ENCODE results near the gene PRODH2. TPM values are rescaled to one million over a fixed set of nuclear protein-coding genes. Genes with fewer than 3 reads are reported as not detected.

The PRODH2 gene, protein sequence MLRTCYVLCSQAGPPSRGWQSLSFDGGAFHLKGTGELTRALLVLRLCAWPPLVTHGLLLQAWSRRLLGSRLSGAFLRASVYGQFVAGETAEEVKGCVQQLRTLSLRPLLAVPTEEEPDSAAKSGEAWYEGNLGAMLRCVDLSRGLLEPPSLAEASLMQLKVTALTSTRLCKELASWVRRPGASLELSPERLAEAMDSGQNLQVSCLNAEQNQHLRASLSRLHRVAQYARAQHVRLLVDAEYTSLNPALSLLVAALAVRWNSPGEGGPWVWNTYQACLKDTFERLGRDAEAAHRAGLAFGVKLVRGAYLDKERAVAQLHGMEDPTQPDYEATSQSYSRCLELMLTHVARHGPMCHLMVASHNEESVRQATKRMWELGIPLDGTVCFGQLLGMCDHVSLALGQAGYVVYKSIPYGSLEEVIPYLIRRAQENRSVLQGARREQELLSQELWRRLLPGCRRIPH
- total RNA-seq = not detected

DNA sequence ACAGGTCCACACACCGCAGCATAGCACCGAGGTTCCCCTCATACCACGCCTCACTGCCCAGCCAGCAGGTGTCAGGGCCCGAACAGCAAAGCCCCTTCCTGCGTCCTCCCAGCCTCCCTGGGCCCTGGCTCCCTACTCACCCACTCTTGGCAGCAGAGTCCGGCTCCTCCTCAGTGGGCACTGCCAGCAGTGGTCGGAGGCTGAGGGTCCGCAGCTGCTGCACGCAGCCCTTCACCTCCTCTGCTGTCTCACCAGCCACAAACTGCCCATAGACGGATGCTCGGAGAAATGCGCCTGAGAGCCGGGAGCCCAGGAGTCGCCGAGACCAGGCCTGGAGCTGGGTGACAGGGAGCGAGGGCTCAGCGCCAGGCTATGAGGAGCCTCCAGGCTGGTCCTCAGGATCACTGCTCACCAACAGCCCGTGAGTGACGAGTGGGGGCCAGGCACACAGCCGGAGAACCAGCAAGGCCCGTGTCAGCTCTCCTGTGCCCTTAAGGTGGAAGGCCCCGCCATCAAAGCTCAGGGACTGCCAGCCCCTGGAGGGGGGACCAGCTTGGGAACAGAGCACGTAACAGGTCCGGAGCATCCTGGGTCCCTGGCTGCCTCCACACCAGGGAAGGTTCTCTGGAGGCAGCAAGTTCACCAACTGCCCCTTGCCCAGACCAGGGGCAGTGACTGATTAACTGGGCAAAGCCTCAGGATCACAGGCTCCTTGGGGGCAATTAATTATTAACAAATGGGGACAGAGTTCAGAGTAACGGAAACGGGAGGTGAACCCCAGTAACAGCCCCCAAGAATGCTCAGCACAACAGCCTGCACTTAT is at the start of gene PRODH2:
Gene PRODH2 (minus strand): TSS at position 626 of the 823 bp plus-strand sequence. CDS start 40 bp downstream, at position 586.
- CTCF ChIA-PET = no interaction called here
- POLR2A ChIA-PET = no interaction called here

DNA sequence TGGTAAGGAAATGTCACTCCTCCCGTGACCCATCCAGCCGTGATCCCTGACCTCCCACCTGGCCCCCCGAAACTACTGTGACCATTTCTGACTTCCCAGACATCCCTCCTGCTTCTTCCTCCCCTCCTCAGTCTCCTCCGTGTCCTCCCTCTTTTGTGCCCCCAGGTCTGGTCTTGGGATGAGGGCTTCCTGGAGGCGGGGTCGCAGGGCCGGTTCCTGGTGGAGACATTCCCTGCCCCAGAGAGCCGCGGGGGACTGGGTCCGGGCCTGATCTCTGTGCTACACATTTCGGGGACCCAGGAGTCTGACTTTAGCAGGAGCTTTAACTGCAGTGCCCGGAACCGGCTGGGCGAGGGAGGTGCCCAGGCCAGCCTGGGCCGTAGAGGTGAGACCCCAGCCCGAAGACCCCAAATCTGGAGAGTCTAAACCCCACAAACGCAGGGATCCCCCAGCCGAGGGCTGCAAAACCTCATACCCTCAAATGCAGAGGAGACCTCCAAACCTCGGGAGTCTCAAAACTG is 49.1 kb upstream of the PRODH2 start:
- ChIA-PET CTCF (no interaction called here), POLR2A (no interaction called here)

DNA sequence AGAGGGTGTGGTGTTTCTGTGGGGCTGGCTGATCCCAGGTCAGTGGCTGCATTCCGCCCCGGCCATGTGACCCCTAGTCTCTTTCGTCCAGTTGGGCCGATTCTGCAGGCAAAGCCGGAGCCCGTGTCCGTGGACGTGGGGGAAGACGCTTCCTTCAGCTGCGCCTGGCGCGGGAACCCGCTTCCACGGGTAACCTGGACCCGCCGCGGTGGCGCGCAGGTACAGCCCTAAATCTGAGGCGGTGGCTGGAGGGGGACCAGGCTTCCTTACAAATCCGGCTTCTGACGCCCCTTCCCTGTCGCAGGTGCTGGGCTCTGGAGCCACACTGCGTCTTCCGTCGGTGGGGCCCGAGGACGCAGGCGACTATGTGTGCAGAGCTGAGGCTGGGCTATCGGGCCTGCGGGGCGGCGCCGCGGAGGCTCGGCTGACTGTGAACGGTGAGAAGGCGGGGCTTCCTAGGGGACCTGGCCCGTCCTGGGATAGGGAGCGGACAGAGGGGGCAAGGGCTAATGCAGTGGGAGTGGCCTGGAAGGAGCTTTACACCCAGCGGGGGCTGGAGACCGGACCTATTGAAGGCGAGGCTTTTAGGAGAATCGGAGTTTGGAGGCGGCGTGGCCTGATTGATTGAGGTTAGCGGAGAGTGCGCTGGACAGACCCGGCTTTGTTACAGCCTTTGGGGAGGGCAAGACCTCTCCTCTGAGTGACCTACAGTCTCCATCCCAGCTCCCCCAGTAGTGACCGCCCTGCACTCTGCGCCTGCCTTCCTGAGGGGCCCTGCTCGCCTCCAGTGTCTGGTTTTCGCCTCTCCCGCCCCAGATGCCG is 48.4 kb upstream of the PRODH2 start:
- CTCF ChIA-PET = no interaction called here
- POLR2A ChIA-PET = no interaction called here

DNA sequence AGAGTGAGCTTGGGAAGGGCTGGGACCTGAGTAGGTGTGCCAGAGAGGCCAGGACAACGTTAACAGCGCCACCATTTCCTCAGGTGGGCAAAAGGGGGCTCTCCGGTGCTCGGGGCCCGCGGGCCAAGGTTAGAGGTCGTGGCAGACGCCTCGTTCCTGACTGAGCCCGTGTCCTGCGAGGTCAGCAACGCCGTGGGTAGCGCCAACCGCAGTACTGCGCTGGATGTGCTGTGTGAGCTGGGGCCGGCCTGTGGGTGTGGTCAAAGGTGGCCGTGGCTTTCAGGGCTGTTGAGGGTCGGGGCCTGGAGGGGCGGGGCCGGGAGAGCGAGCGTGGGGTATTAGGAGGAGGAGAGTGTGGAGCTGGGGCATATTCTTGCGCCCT is 47.8 kb upstream of the PRODH2 start:
- POLR2A ChIA-PET = no interaction called here
- CTCF ChIA-PET = no interaction called here

DNA sequence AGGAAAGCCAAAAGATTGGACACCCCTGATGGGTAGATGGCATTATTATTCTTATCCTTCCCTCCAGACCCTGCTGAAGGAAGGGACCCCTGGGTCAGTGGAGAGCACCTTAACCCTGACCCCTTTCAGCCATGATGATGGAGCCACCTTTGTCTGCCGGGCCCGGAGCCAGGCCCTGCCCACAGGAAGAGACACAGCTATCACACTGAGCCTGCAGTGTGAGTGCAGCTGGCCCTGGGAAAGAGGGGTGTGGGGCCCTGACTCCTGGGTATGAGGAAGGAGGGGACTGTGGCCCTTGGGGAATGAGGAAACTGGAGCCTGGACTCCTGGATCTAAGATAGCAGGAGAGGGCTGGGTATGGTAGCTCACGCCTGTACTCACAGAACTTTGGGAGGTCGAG is 46.8 kb upstream of the PRODH2 start:
- POLR2A ChIA-PET = no interaction called here

DNA sequence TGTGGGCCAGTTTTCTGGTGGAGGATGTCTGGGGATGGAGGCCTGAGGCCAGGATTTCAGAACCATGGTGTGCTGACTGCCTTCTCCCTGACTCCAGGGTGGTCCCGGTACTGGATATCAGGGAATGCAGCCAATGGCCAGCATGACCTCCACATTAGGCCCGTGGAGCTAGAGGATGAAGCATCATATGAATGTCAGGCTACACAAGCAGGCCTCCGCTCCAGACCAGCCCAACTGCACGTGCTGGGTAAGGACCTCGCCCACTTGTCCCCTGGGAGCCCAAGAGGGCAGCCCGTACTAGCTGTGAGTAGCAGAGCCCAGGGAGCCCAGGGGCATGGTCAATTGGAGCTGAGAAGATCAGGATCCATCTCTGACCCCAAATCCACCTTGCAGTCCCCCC is 45.7 kb upstream of the PRODH2 start:
- POLR2A ChIA-PET = no interaction called here
- CTCF ChIA-PET = no interaction called here

More for the DNA sequence above, 46.8 kb upstream of the PRODH2 start:
- CTCF ChIA-PET = no interaction called here

DNA sequence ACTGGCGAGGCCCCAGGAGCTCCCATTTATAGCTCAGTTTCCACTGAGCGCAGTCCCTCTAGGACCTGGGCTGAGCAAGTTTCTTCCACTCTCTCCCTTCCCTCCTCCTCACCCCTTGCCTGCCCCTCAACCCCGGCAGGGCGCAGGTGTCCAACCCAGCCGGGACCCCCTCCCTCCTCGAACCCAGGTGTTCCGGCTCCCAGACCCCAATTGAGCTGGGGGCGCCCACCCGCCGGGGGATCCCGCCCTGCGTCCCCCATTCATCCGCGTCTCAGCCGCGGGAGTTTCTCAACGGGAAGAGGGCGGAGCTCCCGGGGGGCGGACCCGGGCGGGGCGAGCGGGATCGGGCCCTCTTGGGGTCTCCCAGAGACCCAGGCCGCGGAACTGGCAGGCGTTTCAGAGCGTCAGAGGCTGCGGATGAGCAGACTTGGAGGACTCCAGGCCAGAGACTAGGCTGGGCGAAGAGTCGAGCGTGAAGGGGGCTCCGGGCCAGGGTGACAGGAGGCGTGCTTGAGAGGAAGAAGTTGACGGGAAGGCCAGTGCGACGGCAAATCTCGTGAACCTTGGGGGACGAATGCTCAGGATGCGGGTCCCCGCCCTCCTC is 44.0 kb upstream of the PRODH2 start, which contains the start of gene KIRREL2:
Gene KIRREL2 (plus strand): TSS at position 366 of the 604 bp plus-strand sequence. CDS start 209 bp downstream, at position 575.
- ChIA-PET CTCF (interaction anchor here (1.3 kb wide), 2 partner anchors 12 to 162 kb away, joined by 4 read pairs; partner anchors contain the start of gene APLP1), POLR2A (no interaction called here)

DNA sequence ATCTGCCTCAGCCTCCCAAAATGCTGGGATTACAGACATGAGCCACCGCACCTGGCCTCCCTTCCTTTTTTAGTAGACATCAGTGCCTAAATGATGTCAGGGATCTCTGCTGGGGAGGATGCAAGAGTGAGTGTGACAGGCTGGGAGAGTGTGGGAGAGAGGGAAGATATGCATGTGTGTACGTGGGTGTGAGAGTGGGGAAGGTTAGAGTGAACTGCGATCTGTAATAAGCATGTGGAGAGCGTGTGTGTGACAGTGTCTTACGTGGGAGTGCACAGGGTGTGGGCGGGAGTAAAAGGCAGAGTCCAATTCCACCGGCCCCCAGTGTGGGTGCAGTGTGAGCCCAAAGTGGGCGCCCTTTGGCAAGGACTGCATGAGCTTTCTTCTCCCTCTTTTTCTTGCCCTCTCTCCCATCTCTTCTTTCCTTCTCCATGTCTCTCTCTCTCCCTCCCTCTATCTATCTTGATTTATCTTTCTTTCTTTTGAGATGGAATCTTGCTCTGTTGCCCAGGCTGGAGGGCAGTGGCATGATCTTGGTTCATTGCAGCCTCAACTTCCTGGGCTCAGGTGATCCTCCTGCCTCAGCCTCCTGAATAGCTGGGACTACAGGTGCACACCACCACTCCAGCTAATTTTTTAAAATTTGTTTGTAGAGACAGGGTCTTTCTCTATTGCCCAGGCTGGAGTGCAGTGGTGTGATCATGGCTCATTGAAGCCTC is 40.6 kb upstream of the PRODH2 start:
- POLR2A ChIA-PET = no interaction called here
- CTCF ChIA-PET = no interaction called here

DNA sequence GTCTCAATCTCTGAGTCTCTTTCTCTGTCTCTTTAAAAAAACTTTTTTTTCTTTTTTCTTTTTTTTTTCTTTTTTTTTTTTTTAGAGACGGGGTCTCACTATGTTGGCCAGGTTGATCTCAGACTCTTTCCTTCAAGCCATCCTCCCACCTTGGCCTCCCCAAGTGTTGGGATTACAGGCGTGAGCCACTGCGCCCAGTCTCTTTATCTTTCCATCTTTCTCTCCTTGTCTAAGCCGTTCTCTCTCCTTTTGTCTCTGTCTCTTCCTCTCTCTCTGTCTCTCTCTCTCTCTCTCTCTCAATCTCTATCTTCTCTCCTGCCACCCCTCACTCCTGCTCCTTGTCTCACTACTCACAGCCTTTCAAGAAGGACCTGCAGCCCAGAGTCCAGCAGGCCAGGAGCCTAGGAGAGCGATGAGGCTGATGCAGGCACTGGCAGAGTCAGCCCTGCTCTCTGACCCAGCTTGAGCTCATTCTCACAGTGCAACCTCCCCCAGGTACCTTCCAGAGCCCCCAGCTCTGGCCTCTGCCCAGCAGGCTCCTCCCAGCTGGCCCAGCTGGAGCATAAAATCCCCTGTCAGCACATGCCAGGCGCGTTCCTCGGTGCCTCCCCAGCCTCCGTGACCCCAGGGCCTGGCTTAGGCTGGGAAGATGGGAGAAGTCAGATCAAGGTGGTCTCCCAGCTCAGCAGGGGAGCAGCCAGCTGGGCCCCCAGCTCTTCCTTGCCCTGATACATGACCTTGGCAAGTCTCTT is 39.6 kb upstream of the PRODH2 start, which contains the start of gene NPHS1:
Gene NPHS1 (minus strand): TSS at position 476 of the 752 bp plus-strand sequence. CDS start 667 bp downstream, outside the sequence.
- ChIA-PET POLR2A (no interaction called here), CTCF (no interaction called here)

DNA sequence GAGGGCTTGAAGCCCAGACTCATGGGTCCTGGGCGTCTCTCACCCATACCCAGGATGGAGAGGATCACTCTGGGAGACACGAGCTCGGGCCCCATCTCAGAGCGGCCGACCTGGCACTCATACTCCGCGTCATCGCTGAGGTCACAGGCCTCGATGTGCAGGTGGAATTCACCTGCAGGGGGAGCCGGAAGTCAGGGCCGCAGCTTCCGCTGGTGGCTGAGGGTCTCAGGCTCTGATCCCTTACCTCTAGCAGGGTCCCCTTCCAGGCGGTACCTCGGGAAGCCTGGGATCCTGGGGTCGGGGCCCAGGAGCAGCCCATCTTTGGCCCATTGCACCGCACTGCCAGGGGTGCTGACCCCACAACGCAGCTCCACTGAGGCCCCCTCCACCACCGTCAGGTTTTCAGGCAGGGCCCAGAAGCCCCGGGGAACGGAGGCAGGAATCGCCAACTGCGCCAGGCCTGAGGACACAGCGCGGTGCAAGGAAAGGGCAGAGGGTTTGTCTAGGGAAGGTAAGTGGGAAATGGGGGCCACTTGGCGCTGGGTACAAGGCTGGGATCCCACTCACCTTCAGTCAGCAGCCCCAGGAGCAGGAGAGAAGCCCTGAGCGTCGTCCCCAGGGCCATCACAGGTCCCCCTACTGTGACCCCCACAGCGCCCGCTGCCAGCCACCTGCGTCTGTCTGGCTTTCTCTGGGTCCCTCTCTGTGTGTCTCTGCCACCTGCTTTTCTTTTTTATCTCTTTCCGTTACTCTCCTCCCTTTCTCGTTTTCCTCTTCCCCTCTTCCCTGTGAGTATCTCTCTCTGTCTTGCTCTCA is 38.8 kb upstream of the PRODH2 start:
- ChIA-PET CTCF (no interaction called here), POLR2A (no interaction called here)

DNA sequence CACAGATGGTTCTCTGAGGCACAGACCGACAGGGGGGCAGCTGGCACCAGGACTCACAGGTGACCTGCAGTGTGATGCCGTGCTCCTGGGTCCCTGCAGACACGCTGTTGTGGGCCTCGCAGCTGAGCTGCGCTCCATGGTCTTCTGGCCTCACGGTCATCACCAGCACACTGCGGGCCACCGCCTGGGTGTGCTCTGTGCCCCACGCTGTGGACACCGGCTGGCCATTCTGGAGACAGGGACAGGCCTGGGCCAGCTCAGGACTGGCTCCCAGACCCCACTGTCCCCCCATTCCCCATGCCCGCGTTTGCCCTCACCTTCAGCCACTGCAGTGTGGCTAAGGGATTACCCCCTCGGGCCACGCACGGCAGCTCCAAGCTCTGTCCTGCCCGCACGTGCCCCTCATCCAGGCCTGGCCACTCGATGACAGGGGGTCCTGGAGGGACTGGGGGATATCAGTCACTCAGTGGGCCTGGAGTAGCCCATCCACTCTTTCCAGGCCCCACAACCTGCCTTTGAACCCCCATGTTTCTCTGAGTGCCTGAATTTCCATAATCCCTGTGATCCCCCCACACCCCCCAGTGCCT is 36.4 kb upstream of the PRODH2 start:
- ChIA-PET POLR2A (interaction anchor here (0.7 kb wide), 1 partner anchor 130 kb away, joined by 3 read pairs; no protein-coding TSS in a partner anchor), CTCF (no interaction called here)

DNA sequence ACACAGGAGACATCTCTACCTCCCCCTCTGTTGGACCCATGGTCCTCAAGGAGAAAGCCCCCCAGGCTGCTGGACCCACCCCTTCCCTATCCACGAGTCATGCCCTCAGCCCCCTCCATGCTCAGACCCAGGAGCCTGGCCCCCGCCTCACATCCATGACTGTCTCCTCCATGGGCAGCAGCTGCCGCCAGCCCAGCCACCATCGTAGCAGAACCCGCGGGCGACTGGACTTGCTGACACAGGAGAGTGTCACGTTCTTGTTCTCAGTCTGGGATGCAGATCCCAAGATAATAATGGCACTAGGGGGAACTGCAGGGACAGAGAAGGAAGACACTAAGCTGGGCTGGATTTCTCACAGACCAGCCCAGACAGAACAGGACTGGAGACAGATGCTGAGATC is 35.8 kb upstream of the PRODH2 start:
- POLR2A ChIA-PET = interaction anchor here (0.7 kb wide), 1 partner anchor 130 kb away, joined by 3 read pairs; no protein-coding TSS in a partner anchor
- CTCF ChIA-PET = no interaction called here

DNA sequence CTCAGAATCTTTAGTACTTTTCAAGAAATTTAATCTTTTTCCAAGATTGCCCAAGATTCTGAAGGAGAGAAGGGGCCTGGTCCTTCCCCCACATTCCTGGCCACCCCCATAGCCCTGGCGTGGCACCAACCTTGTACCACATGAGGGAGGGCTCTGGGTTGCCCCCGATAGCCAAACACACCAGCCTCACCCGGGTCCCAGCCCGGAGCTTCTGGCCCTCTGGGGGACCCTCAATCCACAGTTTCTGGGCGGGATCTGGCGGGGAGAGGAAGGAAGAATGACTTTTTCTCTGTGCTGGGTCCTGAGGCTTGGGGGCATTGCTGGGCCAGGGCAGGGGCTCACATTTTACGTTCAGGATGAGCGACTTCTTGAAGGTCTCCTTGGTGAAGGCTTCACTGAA is 35.3 kb upstream of the PRODH2 start:
- CTCF ChIA-PET = interaction anchor here (0.7 kb wide), 1 partner anchor 20 kb away, joined by 3 read pairs; no protein-coding TSS in a partner anchor
- POLR2A ChIA-PET = no interaction called here

DNA sequence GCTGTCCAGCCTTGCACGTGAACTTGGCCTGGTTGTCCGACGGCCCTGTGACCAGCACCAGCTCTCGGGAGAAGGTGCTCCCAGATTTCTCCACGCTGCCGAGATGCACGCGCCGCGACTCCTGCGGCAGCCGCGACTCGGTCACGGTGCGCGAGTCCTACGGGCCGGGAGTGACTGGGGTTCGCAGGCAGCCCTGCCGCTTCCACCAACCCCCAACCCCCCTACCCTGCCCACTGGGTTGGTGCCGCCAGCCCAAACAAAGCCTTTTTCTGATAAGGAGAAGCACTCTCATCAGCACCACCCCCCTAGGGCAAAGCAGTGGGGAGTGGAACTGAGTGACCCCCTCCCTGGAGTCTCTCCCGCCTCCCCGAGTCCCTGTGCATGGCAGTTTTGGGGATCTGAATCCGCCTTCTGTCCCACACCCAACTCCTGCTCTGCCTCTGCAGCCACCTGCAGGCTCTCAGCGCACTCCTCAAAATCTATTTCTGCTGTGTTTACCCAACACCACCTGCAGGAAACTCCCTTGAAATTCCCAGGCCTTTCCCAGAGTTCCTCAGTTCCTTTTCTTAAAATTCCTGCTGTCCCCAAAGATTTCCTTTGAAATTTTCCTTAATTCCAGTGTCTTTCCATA is 33.5 kb upstream of the PRODH2 start:
- CTCF ChIA-PET = interaction anchor here (0.6 kb wide), 1 partner anchor 202 kb away, joined by 4 read pairs; no protein-coding TSS in a partner anchor
- POLR2A ChIA-PET = no interaction called here

DNA sequence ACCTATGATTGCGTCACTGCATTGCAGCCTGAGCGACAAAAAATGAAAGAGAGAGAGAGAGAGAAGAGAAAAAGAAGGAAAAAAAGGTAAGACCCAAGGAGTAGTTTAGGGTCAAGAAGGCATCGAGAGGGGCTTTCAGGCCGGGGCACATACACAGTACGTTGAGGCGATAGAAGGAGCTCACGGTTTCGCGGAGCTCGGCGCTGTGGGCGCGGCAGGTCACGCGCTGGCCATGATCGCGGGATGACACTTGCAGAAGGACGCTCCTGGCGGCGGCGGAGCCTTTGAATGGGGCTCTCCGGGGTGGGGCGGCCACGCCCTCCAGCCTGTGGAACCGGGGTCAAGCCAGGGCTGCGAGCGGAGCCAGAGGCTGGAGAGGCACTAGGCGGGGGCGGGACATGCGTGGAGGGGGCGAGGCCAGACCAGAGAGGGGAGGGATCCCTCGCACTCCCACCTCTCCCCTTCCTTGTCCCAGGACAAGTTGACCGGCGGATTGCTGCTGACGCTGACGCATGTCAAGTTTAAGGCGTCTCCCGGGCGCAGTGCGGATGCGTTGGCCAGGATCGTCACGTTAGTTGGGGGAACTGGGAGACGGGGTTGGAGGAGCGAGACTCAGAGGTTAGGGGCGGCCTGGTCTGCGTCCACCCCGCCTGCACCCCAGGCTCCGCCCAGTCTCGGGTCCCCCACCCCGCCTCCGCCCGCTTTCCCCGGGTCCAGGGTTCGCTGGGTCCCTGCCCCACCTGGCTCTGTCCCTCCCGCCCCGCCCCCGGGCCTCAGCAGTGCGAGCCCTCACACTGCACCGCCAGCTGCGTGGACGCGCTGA is 32.8 kb upstream of the PRODH2 start:
- ChIA-PET CTCF (no interaction called here), POLR2A (no interaction called here)

Data from activated CD8-positive, alpha-beta memory T cell treated with anti-CD3 and anti-CD28 coated beads for 36 hours (primary cell).